Measurements from ENCODE around the gene GPRIN3. TPM values are rescaled to one million over a fixed set of nuclear protein-coding genes. Genes with fewer than 3 reads are reported as not detected.

Gene GPRIN3
- polyA plus RNA-seq, 1 donor (not counting 4 experiments of a cell fraction or from before 2014, with no cell fraction given) = not detected

DNA sequence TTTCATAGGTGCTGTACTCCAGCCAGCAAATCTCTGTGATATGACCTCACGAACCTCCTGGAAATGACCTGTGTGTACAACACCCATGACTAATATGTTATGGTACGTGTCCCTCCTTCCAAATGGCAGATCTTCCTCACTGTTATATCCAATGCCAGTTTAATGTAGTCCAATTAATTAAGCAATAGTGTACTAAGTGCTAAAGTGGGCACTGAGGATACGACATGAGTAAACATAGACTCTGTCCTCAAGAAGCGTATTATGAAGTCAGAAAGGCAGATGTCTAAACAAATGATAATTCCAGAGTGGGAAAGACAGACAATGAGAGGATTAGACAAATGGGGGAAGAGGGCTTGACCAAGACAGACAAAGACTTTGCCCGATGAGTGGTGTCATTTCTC, 33.9 kb downstream of the GPRIN3 start:
- no peak overlapping the region for H3K27ac ChIP-seq (ENCODE audit: control insufficient read depth, insufficient read depth, low read length)
- H3K4me3 ChIP-seq (ENCODE audit: control insufficient read depth in 2 of 3, extremely low read depth in 1 of 3, insufficient read depth in 2 of 3, low read depth in 1 of 3, low read length in 3 of 3) = no peak overlapping the region
- no peaks in the 10 kb centered on the region for H3K9me1 ChIP-seq (ENCODE audit: control insufficient read depth, extremely low read depth, insufficient read depth, low read length)
- H3K4me2 ChIP-seq (ENCODE audit: control insufficient read depth, extremely low read depth, insufficient read depth, low read depth, low read length) = no peak overlapping the region
- H3K9ac ChIP-seq (ENCODE audit: control insufficient read depth, extremely low read depth, insufficient read depth, low read length) = no peak overlapping the region
- H3K9me3 ChIP-seq (ENCODE audit: control insufficient read depth, low read depth, low read length) = no peaks in the 10 kb centered on the region
- no peak for FAIRE-seq
- no peaks in the 10 kb centered on the region for H3K27me3 ChIP-seq (ENCODE audit: control insufficient read depth, extremely low read depth, insufficient read depth, low read length)
- H3K36me3 ChIP-seq (ENCODE audit: control insufficient read depth in 2 of 2, extremely low read depth in 1 of 2, insufficient read depth in 2 of 2, low read length in 2 of 2) = no peaks in the 10 kb centered on the region
- no peaks in the 10 kb centered on the region for H3K4me1 ChIP-seq (ENCODE audit: control insufficient read depth, extremely low read depth, insufficient read depth, low read length)
- TF ChIP-seq, protein P1, sequence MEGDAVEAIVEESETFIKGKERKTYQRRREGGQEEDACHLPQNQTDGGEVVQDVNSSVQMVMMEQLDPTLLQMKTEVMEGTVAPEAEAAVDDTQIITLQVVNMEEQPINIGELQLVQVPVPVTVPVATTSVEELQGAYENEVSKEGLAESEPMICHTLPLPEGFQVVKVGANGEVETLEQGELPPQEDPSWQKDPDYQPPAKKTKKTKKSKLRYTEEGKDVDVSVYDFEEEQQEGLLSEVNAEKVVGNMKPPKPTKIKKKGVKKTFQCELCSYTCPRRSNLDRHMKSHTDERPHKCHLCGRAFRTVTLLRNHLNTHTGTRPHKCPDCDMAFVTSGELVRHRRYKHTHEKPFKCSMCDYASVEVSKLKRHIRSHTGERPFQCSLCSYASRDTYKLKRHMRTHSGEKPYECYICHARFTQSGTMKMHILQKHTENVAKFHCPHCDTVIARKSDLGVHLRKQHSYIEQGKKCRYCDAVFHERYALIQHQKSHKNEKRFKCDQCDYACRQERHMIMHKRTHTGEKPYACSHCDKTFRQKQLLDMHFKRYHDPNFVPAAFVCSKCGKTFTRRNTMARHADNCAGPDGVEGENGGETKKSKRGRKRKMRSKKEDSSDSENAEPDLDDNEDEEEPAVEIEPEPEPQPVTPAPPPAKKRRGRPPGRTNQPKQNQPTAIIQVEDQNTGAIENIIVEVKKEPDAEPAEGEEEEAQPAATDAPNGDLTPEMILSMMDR (optimal IDR thresholded peaks at IDR 0.05 in 1 of 3, IDR thresholded peaks at IDR 0.05 in 1 of 3, conservative IDR thresholded peaks at IDR 0.05 in 1 of 3; ENCODE audit: extremely low read depth in 1 of 3, insufficient read depth in 2 of 3, low read length in 3 of 3) = no peak
- TF ChIP-seq EZH2 (IDR thresholded peaks at IDR 0.05; ENCODE audit: low read length) = no peak
- H4K20me1 ChIP-seq (ENCODE audit: control insufficient read depth, extremely low read depth, insufficient read depth, low read length) = no peaks in the 10 kb centered on the region
- dilution Hi-C loops (cut with MboI; ENCODE audit: extremely low pct_ligation_motif_present, low sequenced_read_pairs) = no loop called here
- no peak overlapping the region for H2AFZ ChIP-seq (ENCODE audit: control insufficient read depth, low read length)
- no peak for DNase-seq (ENCODE audit: low read depth, low spot score)
- no peaks in the 10 kb centered on the region for H3K79me2 ChIP-seq (ENCODE audit: control insufficient read depth, insufficient read depth, low read length)

DNA sequence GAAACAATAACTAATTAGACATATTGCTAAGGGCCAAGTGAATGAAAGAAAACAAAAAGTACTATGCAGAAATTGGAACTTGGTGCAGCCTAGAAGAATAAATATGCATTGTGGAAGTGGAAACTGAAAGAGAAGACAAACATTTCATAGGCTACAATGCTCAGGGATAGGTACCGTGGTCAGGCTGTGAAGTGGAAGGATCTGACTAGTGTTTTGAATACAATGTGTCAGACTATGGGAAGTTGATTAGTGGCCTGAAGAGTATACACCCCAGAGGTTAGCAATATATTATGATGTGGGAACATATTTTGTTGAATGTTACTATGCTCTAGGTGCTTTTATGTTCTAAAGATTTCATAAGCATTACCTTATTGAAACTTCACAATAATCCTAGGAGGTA, 36.8 kb downstream of the GPRIN3 start:
- H3K27ac ChIP-seq (ENCODE audit: control insufficient read depth, insufficient read depth, low read length) = no peak overlapping the region
- H3K79me2 ChIP-seq (ENCODE audit: control insufficient read depth, insufficient read depth, low read length) = no peaks in the 10 kb centered on the region
- no peaks in the 10 kb centered on the region for H4K20me1 ChIP-seq (ENCODE audit: control insufficient read depth, extremely low read depth, insufficient read depth, low read length)
- H3K4me3 ChIP-seq (ENCODE audit: control insufficient read depth in 2 of 3, extremely low read depth in 1 of 3, insufficient read depth in 2 of 3, low read depth in 1 of 3, low read length in 3 of 3) = no peak overlapping the region
- no peak overlapping the region for H2AFZ ChIP-seq (ENCODE audit: control insufficient read depth, low read length)
- no peak overlapping the region for H3K9ac ChIP-seq (ENCODE audit: control insufficient read depth, extremely low read depth, insufficient read depth, low read length)
- FAIRE-seq = no peak
- H3K9me3 ChIP-seq (ENCODE audit: control insufficient read depth, low read depth, low read length) = no peaks in the 10 kb centered on the region
- H3K9me1 ChIP-seq (ENCODE audit: control insufficient read depth, extremely low read depth, insufficient read depth, low read length) = no peaks in the 10 kb centered on the region
- H3K4me2 ChIP-seq (ENCODE audit: control insufficient read depth, extremely low read depth, insufficient read depth, low read depth, low read length) = no peak overlapping the region
- no peak for TF ChIP-seq EZH2 (IDR thresholded peaks at IDR 0.05; ENCODE audit: low read length)
- TF ChIP-seq, protein P1 (optimal IDR thresholded peaks at IDR 0.05 in 1 of 3, IDR thresholded peaks at IDR 0.05 in 1 of 3, conservative IDR thresholded peaks at IDR 0.05 in 1 of 3; ENCODE audit: extremely low read depth in 1 of 3, insufficient read depth in 2 of 3, low read length in 3 of 3) = no peak
- H3K4me1 ChIP-seq (ENCODE audit: control insufficient read depth, extremely low read depth, insufficient read depth, low read length) = no peaks in the 10 kb centered on the region
- DNase-seq (ENCODE audit: low read depth, low spot score) = no peak
- no peaks in the 10 kb centered on the region for H3K27me3 ChIP-seq (ENCODE audit: control insufficient read depth, extremely low read depth, insufficient read depth, low read length)
- dilution Hi-C loops (cut with MboI; ENCODE audit: extremely low pct_ligation_motif_present, low sequenced_read_pairs) = no loop called here
- no peaks in the 10 kb centered on the region for H3K36me3 ChIP-seq (ENCODE audit: control insufficient read depth in 2 of 2, extremely low read depth in 1 of 2, insufficient read depth in 2 of 2, low read length in 2 of 2)

Data from keratinocyte (primary cell).